B cell (primary cell): ENCODE data around the gene PRLR. TPM values are rescaled to one million over a fixed set of nuclear protein-coding genes. Genes with fewer than 3 reads are reported as not detected.

Experiments
- ATAC-seq: fragments of 200-7000 bp; cut with Tn5 transposase; one replicate; pipeline ENCODE4 v1.10.0; 2021; ENCODE audit warnings: low read depth, mild to moderate bottlenecking, moderate number of reproducible peaks, moderate library complexity
- CTCF ChIA-PET: fragments of 350-600 bp; sonication (Branson Sonifier 250); formaldehyde crosslinking; loops from one replicate; lab custom pipeline; 2021; ENCODE audit warnings: antibody characterized with exemption, inconsistent platforms; lab: Charles Lee
- POLR2A ChIA-PET: fragments of 350-600 bp; sonication (Branson Sonifier 250); formaldehyde crosslinking; loops from one replicate; lab custom pipeline; 2021; ENCODE audit warnings: antibody characterized with exemption; lab: Charles Lee
- DNase-seq: peaks from one replicate; pipeline ENCODE4 v3.0.0; 2013
- H2AFZ ChIP-seq: 2 replicates; pipeline ENCODE4 v1.6.1; 2012; ENCODE audit warnings: mild to moderate bottlenecking, low read depth, low read length; ENCODE audit not compliant: insufficient read depth, poor library complexity, severe bottlenecking
- H3K27ac ChIP-seq, 2 donors: 1 replicate in 1 of 2; 2 replicates in 1 of 2; pipeline ENCODE4 v1.5.1; 2012 to 2013; ENCODE audit warnings: low read length in 2 of 2, mild to moderate bottlenecking in 2 of 2, moderate library complexity in 1 of 2
- H3K27me3 ChIP-seq, 4 experiments: fragments of 200-600 bp in 1 of 4; sonication (generic) in 1 of 4; replicated peaks in 1 of 4; 1 replicate in 2 of 4; 2 replicates in 2 of 4; pipeline versions ENCODE4 v1.6.1 to v1.7.0; 2013 to 2016; ENCODE audit warnings: low read length in 3 of 4, mild to moderate bottlenecking in 2 of 4, mixed read lengths in 1 of 4, moderate library complexity in 1 of 4; ENCODE audit not compliant: insufficient read depth in 4 of 4, control insufficient read depth in 3 of 4; ENCODE audit errors: control extremely low read depth in 1 of 4
- H3K36me3 ChIP-seq, 2 experiments: replicated peaks in 1 of 2; 1 replicate in 1 of 2; 2 replicates in 1 of 2; pipeline versions ENCODE4 v1.6.1 to v1.7.1; 2013; ENCODE audit warnings: low read length in 1 of 2; ENCODE audit not compliant: insufficient read depth in 2 of 2, control insufficient read depth in 1 of 2; ENCODE audit errors: control extremely low read depth in 1 of 2, extremely low read depth in 1 of 2
- H3K4me1 ChIP-seq, 2 donors: fragments of 200-600 bp in 1 of 2; sonication (generic) in 1 of 2; 1 replicate in 1 of 2; 2 replicates in 1 of 2; pipeline versions ENCODE4 v1.5.1 to v1.6.1; 2013 to 2017; ENCODE audit warnings: low read length in 2 of 2; ENCODE audit not compliant: control insufficient read depth in 2 of 2, insufficient read depth in 2 of 2
- H3K4me2 ChIP-seq: replicated peaks from 2 replicates; pipeline ENCODE3; 2012; ENCODE audit warnings: mild to moderate bottlenecking, low read depth, low read length; ENCODE audit not compliant: poor library complexity, severe bottlenecking
- H3K4me3 ChIP-seq, 5 experiments: fragments of 200-600 bp in 1 of 5; sonication (generic) in 1 of 5; 1 replicate in 3 of 5; 2 replicates in 2 of 5; pipeline versions ENCODE4 v1.5.1 to v1.7.0; 2011 to 2016; ENCODE audit warnings: low read length in 4 of 5, mild to moderate bottlenecking in 4 of 5, low read depth in 2 of 5, control low read depth in 1 of 5, moderate library complexity in 1 of 5; ENCODE audit not compliant: insufficient read depth in 1 of 5; ENCODE audit errors: control extremely low read depth in 1 of 5, extremely low read depth in 1 of 5
- H3K79me2 ChIP-seq: fragments of 200-600 bp; sonication (generic); one replicate; pipeline ENCODE4 v1.6.0; 2016; ENCODE audit warnings: low read length; ENCODE audit not compliant: control insufficient read depth, insufficient read depth
- H3K9ac ChIP-seq: fragments of 200-600 bp; sonication (generic); 2 replicates; pipeline ENCODE4 v1.6.1; 2017; ENCODE audit warnings: mild to moderate bottlenecking, low read length, moderate library complexity
- H3K9me3 ChIP-seq, 3 donors: one replicate each; pipeline versions ENCODE4 v1.6.1 to v1.7.1; 2013; ENCODE audit warnings: low read length in 2 of 3; ENCODE audit not compliant: control insufficient read depth in 2 of 3, insufficient read depth in 1 of 3; ENCODE audit errors: control extremely low read depth in 1 of 3
- H4K20me1 ChIP-seq: 2 replicates; pipeline ENCODE4 v1.6.0; 2012; ENCODE audit warnings: mild to moderate bottlenecking, low read length; ENCODE audit not compliant: insufficient read depth, control insufficient read depth, poor library complexity, severe bottlenecking
- H3K27ac Mint-ChIP-seq: one replicate; pipeline ENCODE4 v1.8.0; 2021; ENCODE audit warnings: mixed read lengths
- H3K27me3 Mint-ChIP-seq: one replicate; pipeline ENCODE4 v1.8.0; 2021; ENCODE audit warnings: mixed read lengths
- H3K4me1 Mint-ChIP-seq: one replicate; pipeline ENCODE4 v1.8.0; 2021; ENCODE audit warnings: mixed read lengths
- H3K4me3 Mint-ChIP-seq: one replicate; pipeline ENCODE4 v1.8.0; 2021; ENCODE audit warnings: mixed read lengths
- H3K9me3 Mint-ChIP-seq: one replicate; pipeline ENCODE4 v1.8.0; 2022; ENCODE audit warnings: mixed read lengths; ENCODE audit not compliant: insufficient read depth
- CTCF ChIP-seq: fragments of 200-600 bp; IDR thresholded peaks from one replicate; pipeline ENCODE4 v1.8.0; 2022; ENCODE audit warnings: antibody characterized with exemption, mild to moderate bottlenecking
- EZH2 ChIP-seq: IDR thresholded peaks from 2 replicates; pipeline ENCODE4 v1.6.1; 2012; ENCODE audit warnings: borderline replicate concordance, low read depth, mild to moderate bottlenecking, moderate library complexity, low read length; ENCODE audit not compliant: insufficient read depth, poor library complexity, severe bottlenecking
- WGBS: methylation state at CpG from one replicate; pipeline ENCODE4 v1.1.5; 2013; ENCODE audit warnings: missing lambda C conversion rate; ENCODE audit not compliant: insufficient coverage; 5-methylcytosine and 5-hydroxymethylcytosine counted together
- intact Hi-C: fragments of 100-400 bp; cut with micrococcal nuclease; formaldehyde crosslinking; loops from one replicate; pipeline ENCODE4 v1.10.0; 2022
- polyA plus RNA-seq: library from polyadenylated mRNA; depleted of rRNA; stranded (reverse); fragments of >200 nt; gene quantifications from 2 replicates; pipeline ENCODE4 v1.2.3, GENCODE V29; 2012
- total RNA-seq, 2 donors: library from RNA; stranded (reverse); fragments of 120-200 nt in 1 of 2; gene quantifications; 1 replicate in 1 of 2; 2 replicates in 1 of 2; pipeline versions ENCODE4 v1.2.3 to v1.2.4, GENCODE V29; 2013 to 2022

The PRLR gene
- total and polyA plus RNA-seq, 2 donors (not counting 1 experiment from before 2014, with no cell fraction given) = 0.39 TPM; not detected in 1

GRCh38 chr5:35182486-35182885 lies 47.8 kb downstream of the PRLR start:
- DNase-seq (no peak), ATAC-seq (no peak)
- Histone ChIP-seq H3K79me2 (no peaks in the 10 kb centered on the region), H3K9ac (no peak overlapping the region), H3K9me3 (no peaks in the 10 kb centered on the region), H3K36me3 (no peaks in the 10 kb centered on the region), H3K4me2 (no peak overlapping the region), H2AFZ (no peak overlapping the region), H3K27me3 (no peaks in the 10 kb centered on the region), H3K4me1 (no peaks in the 10 kb centered on the region), H3K4me3 (no peak overlapping the region), H4K20me1 (no peaks in the 10 kb centered on the region), H3K27ac (no peak overlapping the region)
- WGBS = no CpG with 5 or more reads among the region's 1 CpG
- ChIA-PET POLR2A (no interaction called here), CTCF (interaction anchor here (1.0 kb wide), 2 partner anchors 20 to 92 kb away, joined by 3 to 4 read pairs; no protein-coding TSS in a partner anchor)
- intact Hi-C loops = no loop called here
- H3K4me3 Mint-ChIP-seq = no peak overlapping the region
- H3K4me1 Mint-ChIP-seq = no peaks in the 10 kb centered on the region
- no peak overlapping the region for H3K27ac Mint-ChIP-seq
- no peaks in the 10 kb centered on the region for H3K9me3 Mint-ChIP-seq
- peaks cover 4% of the 10 kb centered on the region for H3K27me3 Mint-ChIP-seq
- TF ChIP-seq CTCF (no peak), EZH2 (no peak)

- H3K4me2 ChIP-seq = no peak overlapping the region
- 91% methylated on average over 5 of the region's 7 CpGs for WGBS
- no peak overlapping the region for H3K4me3 Mint-ChIP-seq
Observed at GRCh38 chr5:35180046-35180445, 50.2 kb downstream of the PRLR start.

More at GRCh38 chr5:35180046-35180445, 50.2 kb downstream of the PRLR start:
- no peak for ATAC-seq
- ChIA-PET POLR2A (no interaction called here), CTCF (no interaction called here)
- no peak for DNase-seq
- no peak overlapping the region for H2AFZ ChIP-seq
- Mint-ChIP-seq H3K27me3 (no peaks in the 10 kb centered on the region), H3K27ac (no peak overlapping the region), H3K4me1 (no peaks in the 10 kb centered on the region), H3K9me3 (no peaks in the 10 kb centered on the region)
- TF ChIP-seq CTCF (no peak), EZH2 (no peak)
- H3K4me1 ChIP-seq = no peaks in the 10 kb centered on the region
- no peak overlapping the region for H3K4me3 ChIP-seq
- H3K27ac ChIP-seq = no peak overlapping the region
- H3K27me3 ChIP-seq = no peaks in the 10 kb centered on the region
- intact Hi-C loops = no loop called here
- H3K79me2 ChIP-seq = no peaks in the 10 kb centered on the region
- H3K36me3 ChIP-seq = no peaks in the 10 kb centered on the region
- H4K20me1 ChIP-seq = no peaks in the 10 kb centered on the region
- no peak overlapping the region for H3K9ac ChIP-seq
- H3K9me3 ChIP-seq = no peaks in the 10 kb centered on the region
